CD14-positive monocyte (primary cell): ENCODE measurements around the gene SH3PXD2A. TPM values are rescaled to one million over a fixed set of nuclear protein-coding genes. Genes with fewer than 3 reads are reported as not detected.

Experiments
- DNase-seq, 3 donors: peaks; one replicate each; pipeline ENCODE4 v3.0.0-alpha.2; 2011 to 2022
- H2AFZ ChIP-seq: 2 replicates; pipeline ENCODE4 v1.6.0; 2012; ENCODE audit warnings: mild to moderate bottlenecking, low read depth, low read length, inconsistent platforms; ENCODE audit not compliant: insufficient read depth, poor library complexity, severe bottlenecking
- H3K27ac ChIP-seq, 2 donors: 1 replicate in 1 of 2; 2 replicates in 1 of 2; pipeline ENCODE4 v1.5.1; 2012 to 2013; ENCODE audit warnings: low read length in 2 of 2, control low read depth in 1 of 2, inconsistent platforms in 1 of 2, low read depth in 1 of 2, mild to moderate bottlenecking in 1 of 2
- H3K27me3 ChIP-seq, 2 donors: one replicate each; pipeline versions ENCODE4 v1.6.0 to v1.6.1; 2011 to 2013; ENCODE audit warnings: low read length in 2 of 2; ENCODE audit not compliant: control insufficient read depth in 2 of 2, insufficient read depth in 2 of 2
- H3K36me3 ChIP-seq, 2 donors: replicated peaks in 1 of 2; 1 replicate in 1 of 2; 2 replicates in 1 of 2; pipeline versions ENCODE4 v1.5.1 to v1.6.1; 2012 to 2013; ENCODE audit warnings: low read length in 2 of 2, control low read depth in 1 of 2, inconsistent platforms in 1 of 2, mild to moderate bottlenecking in 1 of 2; ENCODE audit not compliant: insufficient read depth in 2 of 2, control insufficient read depth in 1 of 2
- H3K4me1 ChIP-seq, 2 donors: 1 replicate in 1 of 2; 2 replicates in 1 of 2; pipeline versions ENCODE4 v1.5.1 to v1.6.1; 2012 to 2013; ENCODE audit warnings: low read length in 2 of 2, control low read depth in 1 of 2, inconsistent platforms in 1 of 2, mild to moderate bottlenecking in 1 of 2, moderate library complexity in 1 of 2; ENCODE audit not compliant: insufficient read depth in 2 of 2, control insufficient read depth in 1 of 2
- H3K4me2 ChIP-seq: replicated peaks from 2 replicates; pipeline ENCODE3; 2012; ENCODE audit warnings: low read length, moderate library complexity, mild to moderate bottlenecking; ENCODE audit not compliant: poor library complexity, severe bottlenecking; ENCODE audit errors: extremely low read depth
- H3K4me3 ChIP-seq, 3 experiments: fragments of 200-600 bp in 1 of 3; sonication (generic) in 1 of 3; replicated peaks in 1 of 3; 1 replicate in 2 of 3; 2 replicates in 1 of 3; pipeline ENCODE4 v1.5.1; 2011 to 2013; ENCODE audit warnings: low read length in 3 of 3, mild to moderate bottlenecking in 3 of 3, control low read depth in 2 of 3, low read depth in 2 of 3, inconsistent platforms in 1 of 3, moderate library complexity in 1 of 3
- H3K79me2 ChIP-seq: 2 replicates; pipeline ENCODE4 v1.6.0; 2012; ENCODE audit warnings: mild to moderate bottlenecking, control low read depth, inconsistent platforms, low read length, moderate library complexity; ENCODE audit not compliant: insufficient read depth
- H3K9ac ChIP-seq: 2 replicates; pipeline ENCODE4 v1.6.0; 2017; ENCODE audit warnings: low read length, mild to moderate bottlenecking; ENCODE audit not compliant: insufficient read depth, poor library complexity, severe bottlenecking
- H3K9me3 ChIP-seq, 2 donors: replicated peaks in 1 of 2; 1 replicate in 1 of 2; 2 replicates in 1 of 2; pipeline versions ENCODE4 v1.5.1 to v1.6.1; 2012 to 2013; ENCODE audit warnings: low read length in 2 of 2, control low read depth in 1 of 2; ENCODE audit not compliant: control insufficient read depth in 1 of 2, insufficient read depth in 1 of 2
- H4K20me1 ChIP-seq: 2 replicates; pipeline ENCODE4 v1.6.0; 2012; ENCODE audit warnings: mild to moderate bottlenecking, low read length, control low read depth, moderate library complexity; ENCODE audit not compliant: insufficient read depth
- H3K27ac Mint-ChIP-seq, 7 donors: one replicate each; pipeline ENCODE4 v1.8.0; 2020; ENCODE audit warnings: mild to moderate bottlenecking in 7 of 7, mixed read lengths in 7 of 7, moderate library complexity in 6 of 7, inconsistent platforms in 2 of 7
- H3K27me3 Mint-ChIP-seq, 3 donors: one replicate each; pipeline ENCODE4 v1.8.0; 2021 to 2022; ENCODE audit warnings: low read depth in 3 of 3, mild to moderate bottlenecking in 3 of 3, mixed read lengths in 3 of 3, moderate library complexity in 3 of 3, inconsistent platforms in 1 of 3
- H3K36me3 Mint-ChIP-seq, 2 donors: one replicate each; pipeline ENCODE4 v1.8.0; 2020; ENCODE audit warnings: mixed read lengths in 2 of 2, inconsistent platforms in 1 of 2, mild to moderate bottlenecking in 1 of 2
- H3K4me1 Mint-ChIP-seq: one replicate; pipeline ENCODE4 v1.8.0; 2020; ENCODE audit warnings: mild to moderate bottlenecking, mixed read lengths
- H3K4me3 Mint-ChIP-seq, 2 donors: one replicate each; pipeline ENCODE4 v1.8.0; 2020; ENCODE audit warnings: mild to moderate bottlenecking in 2 of 2, mixed read lengths in 2 of 2, moderate library complexity in 1 of 2
- H3K9me3 Mint-ChIP-seq, 7 donors: one replicate each; pipeline ENCODE4 v1.8.0; 2020 to 2022; ENCODE audit warnings: mixed read lengths in 7 of 7, mild to moderate bottlenecking in 6 of 7, moderate library complexity in 6 of 7, inconsistent platforms in 2 of 7
- CTCF ChIP-seq: fragments of 200-600 bp; IDR thresholded peaks from one replicate; pipeline ENCODE4 v1.8.0; 2022; ENCODE audit warnings: antibody characterized with exemption, mild to moderate bottlenecking
- WGBS: methylation state at CpG from one replicate; pipeline ENCODE4 v1.1.5; 2013; ENCODE audit warnings: missing lambda C conversion rate; ENCODE audit not compliant: insufficient coverage; 5-methylcytosine and 5-hydroxymethylcytosine counted together
- intact Hi-C, 2 donors: fragments of 100-400 bp; cut with micrococcal nuclease; formaldehyde crosslinking; loops; one replicate each; pipeline versions ENCODE4 v1.15.0 to v1.15.1; 2023
- polyA plus RNA-seq, 3 donors: library from polyadenylated mRNA; depleted of rRNA in 1 of 3; unstranded in 2 of 3; stranded (reverse) in 1 of 3; fragments of 300-500 nt in 2 of 3; fragments of >200 nt in 1 of 3; fragmentation: Illumina TruSeq in 2 of 3; gene quantifications; 1 replicate in 2 of 3; 2 replicates in 1 of 3; pipeline ENCODE4 v1.2.3, GENCODE V29; 2012 to 2021

SH3PXD2A gene
- polyA plus RNA-seq, 3 donors: 0.01 to 0.76 (median 0.05) TPM

- Mint-ChIP-seq H3K36me3 (no peaks in the 10 kb centered on the region), H3K27me3 (peaks cover 2 to 5% (median 2%) of the 10 kb centered on the region in 3 donors), H3K4me3 (no peak overlapping the region), H3K27ac (no peak overlapping the region), H3K4me1 (no peaks in the 10 kb centered on the region), H3K9me3 (no peaks in the 10 kb centered on the region)
- intact Hi-C loops: no loop called here
- TF ChIP-seq CTCF: no peak
- no peak overlapping the region for H3K27ac ChIP-seq
- H3K4me3 ChIP-seq: no peak overlapping the region
- no peak overlapping the region for H3K9ac ChIP-seq
- H3K27me3 ChIP-seq: no peaks in the 10 kb centered on the region
- no peaks in the 10 kb centered on the region for H3K4me1 ChIP-seq
- H3K36me3 ChIP-seq: no peaks in the 10 kb centered on the region
- DNase-seq: no peak
- 89% methylated on average over 15 of the region's 17 CpGs for WGBS
- no peak overlapping the region for H3K4me2 ChIP-seq
- no peaks in the 10 kb centered on the region for H3K79me2 ChIP-seq
- no peaks in the 10 kb centered on the region for H3K9me3 ChIP-seq
- H2AFZ ChIP-seq: no peak overlapping the region
- H4K20me1 ChIP-seq: no peaks in the 10 kb centered on the region
These were observed 134.9 kb downstream of the SH3PXD2A start for GRCh38 chr10:103720328-103720963.

- H3K9me3 ChIP-seq: no peaks in the 10 kb centered on the region
- H3K4me2 ChIP-seq: no peak overlapping the region
- no peaks in the 10 kb centered on the region for H4K20me1 ChIP-seq
- Mint-ChIP-seq H3K27me3 (peaks cover 2 to 5% (median 5%) of the 10 kb centered on the region in 3 donors), H3K36me3 (no peaks in the 10 kb centered on the region), H3K4me3 (no peak overlapping the region), H3K27ac (no peak overlapping the region), H3K4me1 (no peaks in the 10 kb centered on the region), H3K9me3 (no peaks in the 10 kb centered on the region)
- no peaks in the 10 kb centered on the region for H3K4me1 ChIP-seq
- no peaks in the 10 kb centered on the region for H3K36me3 ChIP-seq
- TF ChIP-seq CTCF: no peak
- H3K4me3 ChIP-seq: no peak overlapping the region
- DNase-seq: no peak
- no peak overlapping the region for H2AFZ ChIP-seq
- no peak overlapping the region for H3K9ac ChIP-seq
- H3K27me3 ChIP-seq: no peaks in the 10 kb centered on the region
- H3K27ac ChIP-seq: no peak overlapping the region
- 88% methylated on average over 4 of the region's 5 CpGs for WGBS
- intact Hi-C loops: no loop called here
- no peaks in the 10 kb centered on the region for H3K79me2 ChIP-seq
These were observed 136.3 kb downstream of the SH3PXD2A start for GRCh38 chr10:103719036-103719435.
